Suppressor macrophage (primary cell): ENCODE measurements around the gene URM1.
"Not testable (repeated sequence)": the region's sequence is repeated elsewhere in the genome, so short reads cannot be mapped to it uniquely, and the experiment has no call there.

Source experiments
- DNase-seq, 4 experiments: peaks; one replicate each; pipeline ENCODE4 v3.0.0-alpha.2; 2020 to 2022

URM1 gene

DNA sequence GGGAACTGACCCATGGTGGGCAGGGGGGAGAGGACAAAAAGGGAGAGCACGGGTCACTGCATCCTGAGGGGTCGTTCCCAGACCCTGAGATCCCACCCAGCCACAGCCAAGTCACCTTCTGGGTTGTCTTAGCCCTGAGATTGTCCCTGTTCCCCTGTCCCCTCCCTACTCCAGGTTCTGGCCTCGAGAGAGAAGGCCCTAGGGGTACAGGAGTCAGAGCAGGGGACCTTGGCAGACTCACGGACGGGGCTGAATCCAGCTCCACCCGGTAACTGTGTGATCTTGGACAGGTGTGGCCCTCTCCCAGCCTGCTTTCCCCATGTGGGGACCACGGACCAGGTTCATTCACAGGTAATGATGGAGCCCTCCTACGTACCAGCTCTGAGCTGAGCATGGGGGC, 38.3 kb downstream of the URM1 start:
- DNase-seq = no peak

DNA sequence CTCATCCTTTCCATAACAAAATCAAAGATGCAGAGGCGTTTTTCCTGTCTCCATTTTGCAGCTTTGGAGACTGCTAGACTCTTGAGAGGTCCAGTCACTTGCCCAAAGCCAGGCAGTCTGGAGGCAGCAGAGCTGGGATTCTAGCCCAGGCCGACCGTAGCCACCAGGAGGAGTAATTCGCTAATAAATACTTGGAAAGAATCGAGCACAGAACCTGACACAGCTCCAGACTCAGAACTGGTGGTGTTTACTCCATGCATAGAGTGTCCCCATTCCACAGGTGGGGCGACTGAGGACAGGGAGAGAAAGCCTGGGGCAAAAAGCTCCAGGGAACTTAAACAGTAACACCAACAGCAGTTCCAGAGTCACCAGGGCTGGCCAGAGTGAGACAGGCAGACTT, 38.8 kb downstream of the URM1 start:
- DNase-seq = peak in 1 of 4 experiments; percentile 16

DNA sequence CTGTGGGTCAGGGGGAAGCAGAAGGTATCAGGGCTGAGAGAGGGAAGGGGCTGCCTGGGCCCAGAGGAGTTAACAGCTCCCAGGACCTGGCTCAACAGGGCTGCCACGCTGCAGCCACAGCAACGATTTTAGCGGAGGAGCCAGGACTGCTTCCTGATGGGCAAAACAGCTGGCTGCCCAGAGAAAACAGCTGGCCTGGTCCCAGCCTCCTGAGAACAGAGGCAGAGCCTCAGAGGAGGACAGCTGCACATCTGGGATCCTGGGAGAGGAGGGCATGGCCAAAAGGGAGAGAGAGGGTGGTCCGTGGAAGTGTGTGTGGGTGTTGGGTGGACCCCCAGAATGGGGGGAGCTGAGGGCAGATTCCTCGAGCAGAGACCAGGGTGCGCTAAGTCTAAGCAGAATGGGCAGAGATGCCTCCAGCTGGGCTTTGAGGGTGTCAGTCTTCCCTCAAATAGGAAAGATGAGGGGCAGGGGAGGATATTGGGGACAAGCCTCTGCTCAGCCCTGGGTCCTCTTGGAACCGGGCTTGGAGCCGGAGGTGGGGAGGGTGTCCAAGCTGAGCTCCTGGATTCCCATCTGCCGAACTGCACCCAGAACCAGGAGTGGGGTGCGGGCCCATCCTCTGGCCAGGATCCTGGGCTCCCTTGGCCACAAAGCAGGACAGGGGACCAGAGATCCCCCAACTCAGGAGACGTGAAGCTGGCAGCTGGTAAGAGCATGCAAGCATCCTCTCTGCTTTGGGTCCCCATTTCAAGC, 40.4 kb downstream of the URM1 start:
- DNase-seq = no peak

DNA sequence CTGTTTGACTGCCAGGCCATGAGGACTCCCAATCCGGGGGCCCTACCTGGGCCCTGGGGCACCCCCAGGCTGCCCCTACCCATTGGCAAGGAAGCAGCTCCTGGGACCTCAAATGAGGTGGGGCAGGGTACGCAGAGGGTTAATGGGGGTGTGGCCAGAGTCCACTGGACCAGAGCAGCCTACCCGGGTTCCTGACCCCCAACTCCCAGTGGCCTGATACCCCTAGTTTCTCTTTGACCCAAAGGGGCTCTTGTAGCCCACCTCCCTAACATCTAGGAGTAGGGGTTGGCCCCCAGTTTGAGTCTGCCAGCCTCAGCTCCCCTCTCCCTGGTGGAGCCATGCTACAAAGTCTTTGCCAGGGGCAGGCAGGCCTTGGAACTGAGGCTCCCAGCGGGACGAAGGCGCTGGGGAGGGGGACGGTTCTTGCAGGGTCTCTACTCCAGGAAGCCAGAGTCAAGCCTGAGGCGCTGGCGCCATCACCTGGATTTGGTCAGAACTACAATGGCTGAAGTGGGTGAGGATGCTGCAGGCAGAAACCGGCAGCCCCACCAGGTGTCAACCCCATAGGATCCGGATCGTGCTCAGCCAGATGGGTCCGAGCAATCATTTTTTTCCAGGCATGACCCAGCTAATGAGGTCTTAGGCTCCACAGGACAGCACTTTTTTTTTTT, 41.1 kb downstream of the URM1 start:
- DNase-seq = peak; percentile 53 to 70 (median 59)

DNA sequence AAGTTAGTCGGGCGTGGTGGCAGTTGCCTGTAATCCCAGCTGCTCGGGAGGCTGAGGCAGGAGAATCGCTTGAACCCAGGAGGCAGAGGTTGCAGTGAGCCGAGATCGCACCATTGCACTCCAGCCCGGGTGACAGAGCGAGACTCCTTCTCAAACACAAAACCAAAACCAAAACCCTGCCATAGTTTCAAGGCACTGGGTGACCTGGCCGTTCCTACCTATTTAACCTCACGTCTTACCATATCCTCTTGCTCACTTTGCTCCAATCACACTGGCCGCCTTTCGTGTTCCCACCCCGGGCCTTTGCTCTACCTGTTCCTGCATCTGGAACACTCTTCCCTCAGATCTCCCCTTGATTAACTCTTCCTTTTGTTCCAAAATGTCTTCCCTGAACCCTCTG, 42.6 kb downstream of the URM1 start:
- not testable (repeated sequence) for DNase-seq

DNA sequence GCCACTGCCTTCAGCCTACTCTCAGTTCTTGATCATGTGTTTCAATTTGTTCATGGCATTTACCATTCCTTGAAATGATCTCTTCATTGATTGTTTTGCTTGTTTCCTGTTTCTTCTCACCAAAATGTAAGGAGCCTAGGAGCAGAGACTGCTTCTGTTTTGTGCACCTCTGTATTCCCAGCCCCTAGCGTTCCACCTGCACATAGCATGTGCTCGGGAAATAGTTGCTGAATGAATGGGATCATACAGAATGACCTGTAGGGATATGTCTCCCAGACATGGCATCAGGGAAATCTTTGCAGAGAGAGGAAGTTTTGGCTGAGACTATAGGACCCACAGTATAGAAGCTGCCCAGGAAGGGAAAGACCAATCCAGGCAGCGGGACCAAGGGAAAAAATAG, 43.3 kb downstream of the URM1 start:
- no peak for DNase-seq

DNA sequence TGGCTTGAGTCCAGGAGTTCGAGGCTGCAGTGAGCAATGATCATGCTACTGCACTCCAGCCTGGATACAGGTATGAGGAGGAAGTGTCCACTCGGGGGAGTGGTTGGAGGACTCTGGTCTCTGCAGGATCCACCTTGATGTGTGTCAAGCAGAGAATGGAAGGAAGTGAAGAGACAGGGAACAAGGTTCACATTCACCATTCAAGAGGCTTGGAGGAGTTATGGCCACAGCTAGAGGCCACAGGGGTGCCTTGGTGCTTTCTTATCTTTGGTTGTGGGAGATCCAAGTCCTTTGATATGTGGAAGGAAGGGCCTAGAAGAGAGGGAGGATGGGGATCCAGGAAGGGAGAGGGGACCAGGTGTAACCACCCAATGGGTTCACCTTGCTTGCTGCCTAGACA, 44.1 kb downstream of the URM1 start:
- DNase-seq = no peak

DNA sequence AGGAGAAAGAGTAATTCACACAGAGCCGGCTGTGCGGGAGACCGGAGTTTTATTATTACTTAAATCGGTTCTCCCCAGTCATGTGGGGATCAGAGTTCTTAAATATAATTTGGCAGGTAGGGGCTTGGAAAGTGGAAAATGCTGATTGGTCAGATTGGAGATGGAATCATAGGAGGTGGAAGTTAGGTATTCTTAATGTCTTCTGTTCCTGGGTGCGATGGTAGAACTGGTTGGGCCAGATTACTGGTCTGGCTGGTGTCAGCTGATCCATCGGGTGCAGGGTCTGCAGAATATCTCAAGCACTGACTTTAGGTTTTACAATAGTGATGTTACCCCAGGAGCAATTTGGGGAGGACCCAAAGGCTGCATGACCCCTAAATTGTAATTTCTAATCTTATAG, 44.8 kb downstream of the URM1 start:
- no peak for DNase-seq

DNA sequence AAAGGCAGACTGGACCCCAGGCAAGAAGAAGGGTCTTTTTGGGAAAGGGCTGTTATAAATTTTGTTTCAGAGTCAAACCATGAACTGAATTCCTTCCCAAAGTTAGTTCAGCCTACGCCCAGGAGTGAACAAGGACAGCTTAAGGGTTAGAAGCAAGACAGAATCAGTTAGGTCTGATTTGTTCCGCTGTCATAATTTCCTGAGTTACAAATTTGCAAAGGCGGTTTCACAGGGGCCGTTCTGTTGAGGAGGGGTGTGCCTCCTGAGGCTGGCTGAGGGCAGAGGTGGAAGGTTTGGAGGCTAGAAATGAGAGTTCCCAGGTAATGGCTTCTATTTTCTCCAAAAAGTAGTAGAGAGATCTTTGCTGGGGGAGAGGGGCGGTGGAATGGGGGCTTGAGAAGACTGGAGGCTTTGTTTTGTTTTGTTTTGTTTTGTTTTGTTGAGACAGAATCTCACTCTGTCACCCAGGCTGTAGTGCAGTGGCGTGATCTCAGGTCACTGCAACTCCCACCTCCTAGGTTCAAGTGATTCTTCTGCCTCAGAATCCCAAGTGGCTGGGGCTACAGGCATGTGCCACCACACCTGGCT, 45.4 kb downstream of the URM1 start:
- DNase-seq = no peak

DNA sequence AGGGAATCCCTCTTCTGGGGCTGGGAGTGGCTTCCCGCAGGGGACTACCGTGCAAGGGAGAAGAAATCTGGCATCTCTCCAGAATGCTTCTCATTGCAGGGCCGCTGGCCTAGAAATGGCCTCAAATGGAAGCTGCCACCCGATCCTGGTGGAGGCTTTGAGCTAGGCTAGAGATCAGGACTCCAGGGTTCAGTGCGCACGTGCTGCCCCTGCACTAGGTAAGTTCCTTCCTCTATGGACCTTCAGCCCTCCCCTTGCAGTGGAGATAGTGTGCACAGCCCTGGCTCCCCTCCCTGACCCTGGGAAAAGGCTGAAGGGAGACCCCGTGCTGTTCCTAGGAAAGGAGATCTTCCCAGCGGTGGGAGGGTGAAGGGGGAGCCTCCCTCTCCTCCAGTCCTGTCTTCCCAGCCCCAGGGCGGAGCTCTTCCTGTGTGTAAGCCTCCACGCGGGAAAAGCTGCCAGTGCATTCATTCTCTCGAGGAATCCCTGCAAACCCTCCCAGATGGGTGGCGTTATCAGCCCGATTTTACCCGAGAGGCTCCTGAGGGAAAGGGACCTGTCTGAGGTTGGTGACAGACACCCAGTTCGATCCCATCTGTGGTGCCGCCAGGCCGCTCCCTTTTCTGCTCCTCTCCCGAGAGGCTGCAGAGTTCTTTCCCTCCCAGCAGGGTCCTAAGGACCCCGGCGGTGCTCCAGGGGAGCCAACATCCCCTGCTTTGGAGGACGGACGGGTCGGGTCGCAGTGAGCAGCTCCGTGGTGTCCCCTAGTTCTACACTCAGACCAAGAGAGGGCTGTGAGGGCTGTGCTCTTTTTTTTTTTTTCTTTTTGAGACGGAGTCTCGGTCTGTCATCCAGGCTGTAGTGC, 48.1 kb downstream of the URM1 start:
- DNase-seq = peak in 1 of 4 experiments; percentile 17

DNA sequence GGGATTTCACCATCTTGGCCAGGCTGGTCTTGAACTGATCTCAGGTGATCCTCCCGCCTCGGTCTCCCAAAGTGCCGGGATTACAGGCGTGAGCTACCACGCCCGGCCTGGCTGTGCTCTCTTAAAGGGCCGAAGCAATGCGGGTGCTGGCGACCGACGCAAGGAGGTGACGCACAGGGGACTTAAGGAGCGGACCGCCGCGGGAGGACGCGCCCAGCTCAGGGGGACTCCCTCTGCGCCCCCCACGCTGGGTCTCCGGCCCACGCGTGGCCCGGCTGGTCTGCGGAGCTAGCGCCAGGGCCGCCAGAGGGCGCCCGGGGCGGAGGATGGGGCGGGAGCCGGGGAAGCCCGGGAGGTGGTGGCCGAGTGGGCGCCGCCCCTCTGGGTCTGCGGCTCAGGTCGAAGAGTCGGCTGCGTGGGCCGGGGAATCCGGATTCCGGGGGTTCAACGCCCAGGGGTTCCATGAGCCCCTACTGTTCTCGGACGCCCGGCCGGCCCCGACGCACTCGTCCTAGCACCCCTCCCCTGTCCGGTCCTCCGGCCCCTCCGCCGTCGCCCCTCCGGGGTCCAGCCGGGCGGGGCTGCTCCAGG, 49.0 kb downstream of the URM1 start:
- DNase-seq = peak; percentile 76 to 93 (median 84)

DNA sequence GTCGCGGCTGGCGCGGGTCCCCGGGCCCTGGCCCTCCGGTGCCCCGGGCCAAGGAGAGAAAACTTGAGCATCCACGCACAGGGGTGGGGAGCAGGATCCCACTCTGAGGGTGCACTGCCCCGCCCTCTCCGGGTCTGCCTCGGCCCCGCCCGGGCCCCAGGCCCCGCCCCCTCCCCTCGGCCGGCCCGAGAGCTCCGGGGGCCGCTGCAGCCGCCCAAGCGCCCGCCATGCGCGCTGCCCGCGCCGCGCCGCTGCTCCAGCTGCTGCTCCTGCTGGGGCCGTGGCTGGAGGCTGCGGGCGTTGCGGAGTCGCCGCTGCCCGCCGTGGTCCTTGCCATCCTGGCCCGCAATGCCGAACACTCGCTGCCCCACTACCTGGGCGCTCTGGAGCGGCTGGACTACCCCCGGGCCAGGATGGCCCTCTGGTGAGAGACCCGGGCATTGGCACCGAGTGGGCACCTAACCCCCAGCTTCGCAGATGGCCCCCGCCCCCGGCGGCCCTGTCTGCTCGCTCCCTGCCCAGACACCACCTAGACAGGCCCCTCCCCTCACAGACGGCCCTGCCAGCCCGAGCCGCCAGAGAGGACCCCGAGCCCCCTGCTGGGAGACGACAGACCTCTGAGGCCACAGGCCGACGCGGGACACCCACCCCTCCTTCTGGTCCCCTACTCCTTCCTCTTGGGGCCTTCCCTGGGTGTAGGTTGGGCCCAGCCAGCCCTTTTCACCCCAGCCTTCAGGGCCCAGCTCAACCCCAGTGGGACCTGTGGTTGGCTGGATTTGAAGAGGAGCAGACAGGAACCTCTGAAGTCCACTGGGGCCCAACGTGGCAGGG, 49.7 kb downstream of the URM1 start, which contains the start of gene CERCAM:
Gene CERCAM, plus strand, starts transcription at position 207 of the 831 bp plus-strand sequence. Its CDS starts 21 bp downstream, at position 228.
- peak; percentile 20 to 61 (median 42) for DNase-seq

DNA sequence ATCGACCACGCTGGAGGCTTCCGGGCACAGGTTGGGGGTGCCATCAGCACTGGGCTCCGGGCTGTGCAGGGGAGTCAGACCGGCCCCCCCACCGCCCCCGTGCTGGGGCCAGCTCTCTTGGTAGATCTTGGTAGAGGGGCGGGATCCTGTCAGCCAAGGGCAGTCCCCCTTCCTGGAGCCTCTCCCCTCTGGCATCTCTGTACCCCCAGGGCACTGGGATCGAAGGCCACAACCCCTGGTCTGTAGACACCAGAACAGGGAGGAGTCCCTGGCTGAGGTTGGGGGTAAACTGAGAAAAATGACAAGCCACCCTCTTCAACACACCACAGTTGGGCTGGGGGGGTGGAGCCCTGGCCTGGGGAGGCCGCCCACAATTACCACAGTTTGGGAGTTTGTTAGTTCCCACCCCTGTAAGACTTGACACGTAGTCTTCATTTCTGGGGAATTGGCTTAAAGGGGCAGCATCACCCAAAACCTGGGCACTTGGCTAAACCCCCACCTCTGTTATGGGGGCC, 50.4 kb downstream of the URM1 start:
- peak in 2 of 4 experiments; percentile 12 to 25 for DNase-seq

DNA sequence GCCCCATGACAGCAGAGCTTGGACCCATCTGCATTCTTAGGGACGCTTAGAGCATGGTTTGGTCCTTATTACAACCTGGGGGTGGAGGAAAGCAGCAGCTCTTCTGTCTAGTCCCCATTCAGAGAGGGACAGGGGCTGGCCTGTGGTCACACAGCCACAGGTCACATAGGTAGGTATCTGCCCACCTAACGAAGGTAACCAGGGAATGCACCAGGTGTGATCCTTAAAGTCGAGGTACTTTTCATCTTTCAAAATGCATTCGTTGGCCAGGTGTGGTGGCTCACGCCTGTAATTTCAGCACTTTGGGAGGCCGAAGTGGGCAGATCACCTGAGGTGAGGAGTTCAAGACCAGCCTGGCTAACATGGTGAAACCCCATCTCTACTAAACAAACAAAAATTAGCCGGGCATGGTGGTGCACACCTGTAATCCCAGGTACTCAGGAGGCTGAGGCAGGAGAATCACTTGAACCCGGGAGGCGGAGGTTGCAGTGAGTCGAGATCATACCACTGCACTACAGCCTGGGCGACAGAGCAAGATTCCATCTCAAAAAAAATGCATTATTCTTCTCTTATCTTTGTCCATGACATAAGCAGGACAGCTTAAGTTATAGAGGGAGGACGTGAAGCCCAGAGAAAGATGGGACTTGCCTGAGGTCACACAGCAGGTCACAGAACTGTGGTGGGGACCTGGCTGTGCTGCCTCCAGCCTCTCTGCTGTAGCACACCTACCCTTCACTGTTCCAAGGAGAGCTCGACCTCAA, 51.0 kb downstream of the URM1 start:
- not testable (repeated sequence) for DNase-seq

DNA sequence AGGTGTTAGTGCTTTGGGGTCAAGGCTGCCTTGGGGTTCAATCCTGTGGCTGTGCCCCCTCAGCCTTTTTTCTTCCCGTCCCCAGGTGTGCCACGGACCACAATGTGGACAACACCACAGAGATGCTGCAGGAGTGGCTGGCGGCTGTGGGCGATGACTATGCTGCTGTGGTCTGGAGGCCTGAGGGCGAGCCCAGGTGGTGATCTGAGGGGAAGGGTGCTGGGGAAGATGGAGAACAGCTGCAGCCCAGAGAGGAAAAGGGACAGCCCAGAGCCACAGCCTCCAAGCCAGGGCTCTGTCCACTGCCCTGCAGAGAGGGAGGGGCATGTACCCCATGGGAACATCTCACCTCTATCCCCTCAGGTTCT, 51.6 kb downstream of the URM1 start:
- DNase-seq = no peak

DNA sequence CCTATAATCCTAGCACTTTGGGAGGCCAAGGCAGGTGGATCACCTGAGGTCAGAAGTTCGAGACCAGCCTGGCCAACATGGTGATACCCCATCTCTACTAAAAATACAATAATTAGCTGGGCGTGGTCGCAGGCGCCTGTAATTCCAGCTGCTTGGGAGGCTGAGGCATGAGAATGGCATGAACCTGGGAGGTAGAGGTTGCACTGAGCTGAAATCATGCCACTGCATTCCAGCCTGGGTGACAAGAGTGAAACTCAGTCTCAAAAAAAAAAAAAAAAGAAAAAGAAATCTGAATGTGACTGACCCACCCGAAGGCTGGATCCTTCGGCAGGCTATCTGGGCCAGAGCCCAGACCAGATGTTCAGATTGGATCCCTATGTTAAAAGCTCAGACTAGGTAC, 52.2 kb downstream of the URM1 start:
- DNase-seq = not testable (repeated sequence)

DNA sequence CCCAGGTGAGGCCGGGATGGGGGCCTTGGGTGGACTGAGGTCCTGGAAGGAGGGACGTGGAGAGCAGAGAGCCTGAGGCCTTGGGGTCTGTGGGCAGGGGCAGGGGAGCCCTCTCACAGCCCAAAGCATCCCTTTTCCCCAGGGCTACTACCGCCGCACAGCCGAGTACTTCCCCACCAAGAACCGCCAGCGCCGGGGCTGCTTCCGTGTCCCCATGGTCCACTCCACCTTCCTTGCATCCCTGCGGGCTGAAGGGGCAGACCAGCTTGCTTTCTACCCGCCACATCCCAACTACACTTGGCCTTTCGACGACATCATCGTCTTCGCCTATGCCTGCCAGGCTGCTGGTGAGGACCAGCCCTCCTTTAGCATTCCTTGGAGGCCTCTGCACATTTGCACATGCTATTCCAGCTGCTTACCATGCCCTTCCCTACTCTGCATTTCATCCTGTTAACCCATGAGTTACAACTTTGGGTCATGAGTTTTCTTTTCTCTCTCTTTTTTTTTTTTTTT, 53.1 kb downstream of the URM1 start:
- no peak for DNase-seq

DNA sequence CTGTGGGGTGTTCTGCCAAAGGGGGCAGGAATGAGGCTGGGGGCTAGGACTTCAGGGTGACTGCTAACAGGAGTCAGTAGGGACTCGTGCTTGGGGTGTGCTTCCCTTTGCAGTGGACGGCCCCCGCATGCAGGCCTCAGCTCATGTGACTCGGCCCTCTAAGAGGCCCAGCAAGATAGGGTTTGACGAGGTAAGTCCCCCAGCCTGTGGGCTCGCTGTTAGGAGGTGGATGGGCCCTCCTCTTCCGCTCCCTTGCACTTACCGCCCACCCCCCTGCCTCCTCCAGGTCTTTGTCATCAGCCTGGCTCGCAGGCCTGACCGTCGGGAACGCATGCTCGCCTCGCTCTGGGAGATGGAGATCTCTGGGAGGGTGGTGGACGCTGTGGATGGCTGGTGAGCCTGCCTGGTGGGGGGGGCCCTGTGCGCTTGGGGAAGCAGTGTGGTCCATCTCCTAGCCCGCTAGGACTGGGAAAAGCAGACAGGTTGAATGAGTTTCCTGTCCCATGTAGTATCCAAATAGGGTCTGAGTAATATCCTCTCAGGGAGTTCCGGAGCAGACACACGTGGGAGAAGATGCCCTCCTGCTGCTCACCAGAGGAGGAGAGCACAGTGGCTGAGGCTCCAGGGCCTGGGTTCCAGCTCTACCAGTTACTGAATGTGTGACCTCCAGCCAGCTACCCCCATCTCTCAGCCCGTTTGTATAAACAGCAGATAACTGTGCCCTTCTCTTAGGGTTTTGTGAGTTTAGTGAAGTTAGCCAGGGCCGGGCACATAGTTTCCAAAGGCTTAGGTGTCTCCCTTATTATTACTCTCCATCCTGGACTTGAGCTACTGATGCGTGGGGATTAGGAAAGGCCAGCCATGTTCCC, 57.7 kb downstream of the URM1 start:
- no peak for DNase-seq

DNA sequence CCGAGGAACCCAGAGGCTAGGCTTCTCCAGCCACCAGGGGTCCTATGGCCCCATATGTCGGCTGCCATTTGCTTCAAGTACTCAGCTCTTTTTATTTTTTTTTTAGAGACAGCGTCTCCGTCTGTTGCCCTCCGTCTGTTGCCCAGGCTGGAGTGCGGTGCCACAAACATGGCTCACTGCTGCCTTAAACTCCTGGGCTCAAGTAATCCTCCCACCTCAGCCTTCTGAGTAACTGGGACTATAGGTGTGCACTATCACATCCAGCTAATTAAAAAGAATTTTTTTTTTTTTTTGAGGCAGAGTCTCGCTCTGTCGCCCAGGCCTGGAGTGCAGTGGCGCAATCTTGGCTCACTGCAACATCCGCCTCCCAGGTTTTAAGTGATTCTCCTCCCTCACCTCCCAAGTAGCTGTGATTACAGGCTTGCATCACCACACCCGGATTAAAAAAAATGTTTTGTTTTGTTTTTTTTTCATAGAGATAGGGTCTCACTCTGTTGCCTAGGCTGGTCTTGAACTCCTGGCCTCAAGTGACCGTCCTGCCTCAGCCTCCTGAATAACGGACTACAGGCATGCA, 58.4 kb downstream of the URM1 start:
- DNase-seq = no peak
